Neural cell (in vitro differentiated cells): Measurements from ENCODE around the gene ECHDC3. TPM values are rescaled to one million over a fixed set of nuclear protein-coding genes. Genes with fewer than 3 reads are reported as not detected.

Experiments used
- H2AFZ ChIP-seq: fragments of 200-600, 300-800 bp; sonication (generic), shearing (Covaris generic); 2 replicates; pipeline ENCODE4 v1.6.0; 2014; ENCODE audit warnings: low read depth, mild to moderate bottlenecking, antibody characterized with exemption, low read length, moderate library complexity
- H3F3A ChIP-seq: fragments of 200-600 bp; shearing (Covaris generic); 2 replicates; pipeline ENCODE4 v1.6.1; 2016; ENCODE audit warnings: mild to moderate bottlenecking, moderate library complexity, mixed read lengths, antibody characterized with exemption, low read length; ENCODE audit not compliant: insufficient read depth, poor library complexity, severe bottlenecking
- H3K27ac ChIP-seq: fragments of 200-600, 300-800 bp; sonication (generic), shearing (Covaris generic); 2 replicates; pipeline ENCODE4 v1.5.1; 2014; ENCODE audit warnings: mild to moderate bottlenecking, low read length, moderate library complexity
- H3K27me3 ChIP-seq: fragments of 300-800, 200-600 bp; sonication (generic), shearing (Covaris generic); 2 replicates; pipeline ENCODE4 v1.6.0; 2014; ENCODE audit warnings: mild to moderate bottlenecking, low read depth, low read length, moderate library complexity; ENCODE audit not compliant: insufficient read depth
- H3K36me3 ChIP-seq: fragments of 300-800, 200-600 bp; sonication (generic), shearing (Covaris generic); 2 replicates; pipeline ENCODE4 v1.5.1; 2014; ENCODE audit warnings: mild to moderate bottlenecking, antibody characterized with exemption, low read length, moderate library complexity; ENCODE audit not compliant: insufficient read depth
- H3K4me2 ChIP-seq: fragments of 300-800, 200-600 bp; sonication (generic), shearing (Covaris generic); 2 replicates; pipeline ENCODE4 v1.6.0; 2014; ENCODE audit warnings: mild to moderate bottlenecking, low read length
- H3K4me3 ChIP-seq: fragments of 300-800, 200-600 bp; sonication (generic), shearing (Covaris generic); 2 replicates; pipeline ENCODE4 v1.5.1; 2014; ENCODE audit warnings: mild to moderate bottlenecking, low read length, moderate library complexity
- H3K79me2 ChIP-seq: fragments of 200-600 bp; shearing (Covaris generic); replicated peaks from 2 replicates; pipeline ENCODE4 v1.6.0; 2014; ENCODE audit warnings: mild to moderate bottlenecking, low read length, moderate library complexity; ENCODE audit not compliant: insufficient read depth
- H3K9ac ChIP-seq: fragments of 300-800, 200-600 bp; sonication (generic), shearing (Covaris generic); 2 replicates; pipeline ENCODE4 v1.6.1; 2016; ENCODE audit warnings: mild to moderate bottlenecking, low read length, mixed read lengths
- H3K9me2 ChIP-seq: fragments of 200-600 bp; shearing (Covaris generic); 2 replicates; pipeline ENCODE4 v1.6.1; 2016; ENCODE audit warnings: mild to moderate bottlenecking, low read length, mixed read lengths; ENCODE audit not compliant: insufficient read depth
- H3K9me3 ChIP-seq: fragments of 200-600, 300-800 bp; sonication (generic), shearing (Covaris generic); 2 replicates; pipeline ENCODE4 v1.6.1; 2016; ENCODE audit warnings: mild to moderate bottlenecking, mixed run types, low read length, moderate library complexity, mixed read lengths
- H4K20me1 ChIP-seq: fragments of 200-600 bp; shearing (Covaris generic); 2 replicates; pipeline ENCODE4 v1.6.1; 2016; ENCODE audit warnings: mild to moderate bottlenecking, mixed run types; ENCODE audit not compliant: insufficient read depth
- CTCF ChIP-seq: fragments of 450-650 bp; IDR thresholded peaks from 2 replicates; pipeline ENCODE4 v1.5.1; 2014; ENCODE audit warnings: antibody characterized with exemption, mild to moderate bottlenecking, moderate library complexity; ENCODE audit not compliant: poor library complexity, severe bottlenecking
- EP300 ChIP-seq: fragments of 450-650 bp; conservative IDR thresholded peaks from 2 replicates; pipeline ENCODE4 v1.6.1; 2014; ENCODE audit warnings: antibody characterized with exemption, mild to moderate bottlenecking, moderate library complexity; ENCODE audit not compliant: poor library complexity, severe bottlenecking
- EZH2 ChIP-seq: fragments of 200-600, 300-800 bp; shearing (Covaris generic), sonication (generic); IDR thresholded peaks from 2 replicates; pipeline ENCODE4 v1.6.1; 2014; ENCODE audit warnings: antibody characterized with exemption, low read length, borderline replicate concordance, mild to moderate bottlenecking; ENCODE audit not compliant: insufficient read depth, poor library complexity, severe bottlenecking
- MXI1 ChIP-seq: fragments of 450-650 bp; conservative IDR thresholded peaks from 2 replicates; pipeline ENCODE4 v1.6.1; 2014; ENCODE audit warnings: antibody characterized with exemption, mild to moderate bottlenecking; ENCODE audit not compliant: poor library complexity, severe bottlenecking
- POLR2AphosphoS5 ChIP-seq: IDR thresholded peaks from 2 replicates; pipeline ENCODE4 v1.6.1; 2012
- RAD21 ChIP-seq: fragments of 450-650 bp; conservative IDR thresholded peaks from 2 replicates; pipeline ENCODE4 v1.6.1; 2014; ENCODE audit warnings: antibody characterized with exemption, mild to moderate bottlenecking, moderate library complexity
- REST ChIP-seq: IDR thresholded peaks from 2 replicates; pipeline ENCODE4 v1.6.1; 2012; ENCODE audit warnings: borderline replicate concordance
- SMC3 ChIP-seq: fragments of 450-650 bp; conservative IDR thresholded peaks from 2 replicates; pipeline ENCODE4 v1.6.1; 2014; ENCODE audit warnings: antibody characterized with exemption, mild to moderate bottlenecking, moderate library complexity; ENCODE audit not compliant: poor library complexity
- TAF1 ChIP-seq: IDR thresholded peaks from 2 replicates; pipeline ENCODE4 v1.6.1; 2012; ENCODE audit warnings: low read depth
- polyA plus RNA-seq: library from polyadenylated mRNA; depleted of rRNA; stranded (reverse); fragments of >200 nt; gene quantifications from 2 replicates; pipeline ENCODE4 v1.2.3, GENCODE V29; 2014

ECHDC3 gene
- polyA plus RNA-seq, 1 donor from 2014 or later: not detected

GRCh38 chr10:11754173-11754572 lies 12.0 kb downstream of the ECHDC3 start:
- Histone ChIP-seq H3K9ac (no peak overlapping the region), H2AFZ (no peak overlapping the region), H3K79me2 (no peaks in the 10 kb centered on the region), H3K36me3 (no peaks in the 10 kb centered on the region), H3K4me3 (no peak overlapping the region), H3K27me3 (no peaks in the 10 kb centered on the region), H3K27ac (no peak overlapping the region), H3F3A (no peaks in the 10 kb centered on the region), H3K9me3 (no peaks in the 10 kb centered on the region), H3K4me2 (no peak overlapping the region), H4K20me1 (no peaks in the 10 kb centered on the region), H3K9me2 (no peaks in the 10 kb centered on the region)
- no peak for TF ChIP-seq POLR2AphosphoS5
- TF ChIP-seq EZH2: no peak
- TF ChIP-seq MXI1: no peak
- no peak for TF ChIP-seq TAF1
- TF ChIP-seq EP300: no peak
- TF ChIP-seq REST: no peak
- TF ChIP-seq CTCF: no peak
- TF ChIP-seq RAD21: no peak
- no peak for TF ChIP-seq SMC3

GRCh38 chr10:11754620-11755019 lies 12.4 kb downstream of the ECHDC3 start:
- H3K9ac ChIP-seq: no peak overlapping the region
- no peak overlapping the region for H3K4me2 ChIP-seq
- H4K20me1 ChIP-seq: no peaks in the 10 kb centered on the region
- no peak overlapping the region for H3K4me3 ChIP-seq
- H2AFZ ChIP-seq: no peak overlapping the region
- no peaks in the 10 kb centered on the region for H3F3A ChIP-seq
- H3K9me3 ChIP-seq: no peaks in the 10 kb centered on the region
- no peaks in the 10 kb centered on the region for H3K79me2 ChIP-seq
- no peaks in the 10 kb centered on the region for H3K36me3 ChIP-seq
- no peak for TF ChIP-seq EZH2
- TF ChIP-seq RAD21: no peak
- no peak for TF ChIP-seq REST
- TF ChIP-seq POLR2AphosphoS5: no peak
- TF ChIP-seq MXI1: no peak
- no peak for TF ChIP-seq EP300
- TF ChIP-seq TAF1: no peak
- TF ChIP-seq SMC3: no peak
- no peak for TF ChIP-seq CTCF
- no peaks in the 10 kb centered on the region for H3K27me3 ChIP-seq
- H3K9me2 ChIP-seq: no peaks in the 10 kb centered on the region
- H3K27ac ChIP-seq: no peak overlapping the region
